WTC11 (cell line): ENCODE data around the gene GTF2B.

Experiments
- CREM ChIP-seq: sonication (generic); formaldehyde crosslinking; IDR thresholded peaks from 2 replicates; pipeline ENCODE4 v1.8.1; 2022; ENCODE audit warnings: mild to moderate bottlenecking, missing genetic modification reagents, moderate library complexity
- ETV6 ChIP-seq: sonication (generic); formaldehyde crosslinking; IDR thresholded peaks from 2 replicates; pipeline ENCODE4 v1.8.1; 2022; ENCODE audit warnings: mild to moderate bottlenecking, missing genetic modification reagents
- FOXJ3 ChIP-seq: sonication (generic); formaldehyde crosslinking; IDR thresholded peaks from 2 replicates; pipeline ENCODE4 v1.9.0; 2021; ENCODE audit warnings: missing genetic modification reagents, mild to moderate bottlenecking, borderline replicate concordance
- FOXK1 ChIP-seq: sonication (generic); formaldehyde crosslinking; IDR thresholded peaks from 2 replicates; pipeline ENCODE4 v1.8.0; 2022; ENCODE audit warnings: mild to moderate bottlenecking, moderate library complexity, missing genetic modification reagents
- JUN ChIP-seq: sonication (generic); formaldehyde crosslinking; IDR thresholded peaks from 2 replicates; pipeline ENCODE4 v1.8.0; 2023; ENCODE audit warnings: mild to moderate bottlenecking, missing genetic modification reagents
- MYBL2 ChIP-seq: sonication (generic); formaldehyde crosslinking; IDR thresholded peaks from 2 replicates; pipeline ENCODE4 v1.8.1; 2023; ENCODE audit warnings: mild to moderate bottlenecking, moderate library complexity, missing genetic modification reagents
- NFE2L1 ChIP-seq: sonication (generic); formaldehyde crosslinking; IDR thresholded peaks from 2 replicates; pipeline ENCODE4 v1.8.1; 2023; ENCODE audit warnings: missing genetic modification reagents
- RELA ChIP-seq: sonication (generic); formaldehyde crosslinking; IDR thresholded peaks from 2 replicates; pipeline ENCODE4 v1.8.1; 2022; ENCODE audit warnings: missing genetic modification reagents, mild to moderate bottlenecking, borderline replicate concordance
- TEAD4 ChIP-seq: sonication (generic); formaldehyde crosslinking; IDR thresholded peaks from 2 replicates; pipeline ENCODE4 v1.8.0; 2022; ENCODE audit warnings: mild to moderate bottlenecking, missing genetic modification reagents
- ZNF423 ChIP-seq: fragments of 250-450 bp; sonication (Bioruptor Pico); IDR thresholded peaks from 2 replicates; pipeline ENCODE4 v2.1.2; 2022; ENCODE audit warnings: mild to moderate bottlenecking, moderate library complexity
- TF ChIP-seq, protein P1 (sequence below): fragments of 200-600 bp; IDR thresholded peaks from 2 replicates; pipeline ENCODE4 v1.8.0; 2022; ENCODE audit warnings: antibody characterized with exemption
- TF ChIP-seq, protein P2 (sequence below): sonication (generic); formaldehyde crosslinking; IDR thresholded peaks from 2 replicates; pipeline ENCODE4 v1.8.0; 2022; ENCODE audit warnings: mild to moderate bottlenecking, missing genetic modification reagents
- TF ChIP-seq, protein P3 (sequence below): sonication (generic); formaldehyde crosslinking; IDR thresholded peaks from 2 replicates; pipeline ENCODE4 v1.8.1; 2023; ENCODE audit warnings: mild to moderate bottlenecking, missing genetic modification reagents, moderate library complexity
- TF ChIP-seq, protein P4 (sequence below): sonication (generic); formaldehyde crosslinking; IDR thresholded peaks from 2 replicates; pipeline ENCODE4 v1.8.0; 2023; ENCODE audit warnings: mild to moderate bottlenecking, missing genetic modification reagents

DNA sequence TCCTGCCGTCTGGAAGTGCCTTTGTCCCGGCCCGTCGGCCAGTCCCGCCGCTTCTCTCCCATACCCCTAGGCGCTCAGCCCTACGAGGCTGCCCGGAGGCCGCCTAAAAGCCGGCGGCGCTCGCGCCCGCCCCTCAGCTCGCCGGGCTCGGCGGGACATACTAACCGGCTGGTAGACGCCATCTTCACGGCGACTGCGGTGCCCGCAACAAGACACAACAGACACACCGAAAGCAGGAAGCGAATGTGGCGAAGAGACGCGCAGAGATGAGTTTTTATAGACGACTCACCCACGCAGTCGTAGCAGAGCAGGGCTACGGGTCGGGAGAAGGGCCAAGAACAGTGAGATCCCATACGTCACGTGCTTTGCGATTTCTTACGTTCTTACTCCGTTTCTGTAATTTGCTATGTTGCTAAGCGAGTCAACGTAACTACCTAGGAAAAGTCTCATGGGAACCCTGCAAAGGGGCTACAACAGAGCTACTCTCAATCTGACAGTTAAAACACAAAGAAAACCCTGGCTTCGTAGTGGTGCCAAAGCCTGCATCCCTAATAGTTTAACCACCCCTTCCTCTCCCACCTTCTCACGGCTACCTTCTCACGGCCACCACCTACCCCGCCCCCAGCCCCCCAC is at the start of gene GTF2B:
- TF ChIP-seq, protein P1, sequence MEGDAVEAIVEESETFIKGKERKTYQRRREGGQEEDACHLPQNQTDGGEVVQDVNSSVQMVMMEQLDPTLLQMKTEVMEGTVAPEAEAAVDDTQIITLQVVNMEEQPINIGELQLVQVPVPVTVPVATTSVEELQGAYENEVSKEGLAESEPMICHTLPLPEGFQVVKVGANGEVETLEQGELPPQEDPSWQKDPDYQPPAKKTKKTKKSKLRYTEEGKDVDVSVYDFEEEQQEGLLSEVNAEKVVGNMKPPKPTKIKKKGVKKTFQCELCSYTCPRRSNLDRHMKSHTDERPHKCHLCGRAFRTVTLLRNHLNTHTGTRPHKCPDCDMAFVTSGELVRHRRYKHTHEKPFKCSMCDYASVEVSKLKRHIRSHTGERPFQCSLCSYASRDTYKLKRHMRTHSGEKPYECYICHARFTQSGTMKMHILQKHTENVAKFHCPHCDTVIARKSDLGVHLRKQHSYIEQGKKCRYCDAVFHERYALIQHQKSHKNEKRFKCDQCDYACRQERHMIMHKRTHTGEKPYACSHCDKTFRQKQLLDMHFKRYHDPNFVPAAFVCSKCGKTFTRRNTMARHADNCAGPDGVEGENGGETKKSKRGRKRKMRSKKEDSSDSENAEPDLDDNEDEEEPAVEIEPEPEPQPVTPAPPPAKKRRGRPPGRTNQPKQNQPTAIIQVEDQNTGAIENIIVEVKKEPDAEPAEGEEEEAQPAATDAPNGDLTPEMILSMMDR = no peak
- TF ChIP-seq FOXJ3 = no peak
- TF ChIP-seq, protein P2, sequence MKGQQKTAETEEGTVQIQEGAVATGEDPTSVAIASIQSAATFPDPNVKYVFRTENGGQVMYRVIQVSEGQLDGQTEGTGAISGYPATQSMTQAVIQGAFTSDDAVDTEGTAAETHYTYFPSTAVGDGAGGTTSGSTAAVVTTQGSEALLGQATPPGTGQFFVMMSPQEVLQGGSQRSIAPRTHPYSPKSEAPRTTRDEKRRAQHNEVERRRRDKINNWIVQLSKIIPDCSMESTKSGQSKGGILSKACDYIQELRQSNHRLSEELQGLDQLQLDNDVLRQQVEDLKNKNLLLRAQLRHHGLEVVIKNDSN = peak; percentile 83
- TF ChIP-seq CREM (CRISPR knock-in tag) = peak; percentile 91
- TF ChIP-seq, protein P3, sequence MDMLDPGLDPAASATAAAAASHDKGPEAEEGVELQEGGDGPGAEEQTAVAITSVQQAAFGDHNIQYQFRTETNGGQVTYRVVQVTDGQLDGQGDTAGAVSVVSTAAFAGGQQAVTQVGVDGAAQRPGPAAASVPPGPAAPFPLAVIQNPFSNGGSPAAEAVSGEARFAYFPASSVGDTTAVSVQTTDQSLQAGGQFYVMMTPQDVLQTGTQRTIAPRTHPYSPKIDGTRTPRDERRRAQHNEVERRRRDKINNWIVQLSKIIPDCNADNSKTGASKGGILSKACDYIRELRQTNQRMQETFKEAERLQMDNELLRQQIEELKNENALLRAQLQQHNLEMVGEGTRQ = peak; percentile 88
- no peak; the same call in none of the 2 replicates for TF ChIP-seq MYBL2 (CRISPR knock-in tag)
- TF ChIP-seq FOXK1 = peak; percentile 90
- TF ChIP-seq, protein P4, sequence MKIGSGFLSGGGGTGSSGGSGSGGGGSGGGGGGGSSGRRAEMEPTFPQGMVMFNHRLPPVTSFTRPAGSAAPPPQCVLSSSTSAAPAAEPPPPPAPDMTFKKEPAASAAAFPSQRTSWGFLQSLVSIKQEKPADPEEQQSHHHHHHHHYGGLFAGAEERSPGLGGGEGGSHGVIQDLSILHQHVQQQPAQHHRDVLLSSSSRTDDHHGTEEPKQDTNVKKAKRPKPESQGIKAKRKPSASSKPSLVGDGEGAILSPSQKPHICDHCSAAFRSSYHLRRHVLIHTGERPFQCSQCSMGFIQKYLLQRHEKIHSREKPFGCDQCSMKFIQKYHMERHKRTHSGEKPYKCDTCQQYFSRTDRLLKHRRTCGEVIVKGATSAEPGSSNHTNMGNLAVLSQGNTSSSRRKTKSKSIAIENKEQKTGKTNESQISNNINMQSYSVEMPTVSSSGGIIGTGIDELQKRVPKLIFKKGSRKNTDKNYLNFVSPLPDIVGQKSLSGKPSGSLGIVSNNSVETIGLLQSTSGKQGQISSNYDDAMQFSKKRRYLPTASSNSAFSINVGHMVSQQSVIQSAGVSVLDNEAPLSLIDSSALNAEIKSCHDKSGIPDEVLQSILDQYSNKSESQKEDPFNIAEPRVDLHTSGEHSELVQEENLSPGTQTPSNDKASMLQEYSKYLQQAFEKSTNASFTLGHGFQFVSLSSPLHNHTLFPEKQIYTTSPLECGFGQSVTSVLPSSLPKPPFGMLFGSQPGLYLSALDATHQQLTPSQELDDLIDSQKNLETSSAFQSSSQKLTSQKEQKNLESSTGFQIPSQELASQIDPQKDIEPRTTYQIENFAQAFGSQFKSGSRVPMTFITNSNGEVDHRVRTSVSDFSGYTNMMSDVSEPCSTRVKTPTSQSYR (CRISPR knock-in tag) = no peak
- no peak for TF ChIP-seq RELA (CRISPR knock-in tag)
- 0 out of 2 replicates have a peak, but pooled peaks have one; percentile 65 for TF ChIP-seq ETV6
- TF ChIP-seq JUN (CRISPR knock-in tag) = peak; percentile 34; the same call in 1 of the 2 replicates
- no peak for TF ChIP-seq NFE2L1 (CRISPR knock-in tag)
- TF ChIP-seq ZNF423 = no peak
- TF ChIP-seq TEAD4 (CRISPR knock-in tag) = no peak
